ENCODE results near the gene PSIP1.
"Not testable (repeated sequence)": the region's sequence is repeated elsewhere in the genome, so short reads cannot be mapped to it uniquely, and the experiment has no call there.

Gene PSIP1

GRCh38 chr9:15501803-15502202 is 9.0 kb downstream of the PSIP1 start:
- DNase-seq (ENCODE audit: low read depth) = no peak

- DNase-seq (ENCODE audit: low read depth) = no peak
These were observed 9.6 kb downstream of the PSIP1 start for GRCh38 chr9:15501179-15501578.

- DNase-seq (ENCODE audit: low read depth) = no peak
These were observed 11.6 kb downstream of the PSIP1 start for GRCh38 chr9:15499139-15499538.

- DNase-seq (ENCODE audit: low read depth) = no peak
These were observed 12.3 kb downstream of the PSIP1 start for GRCh38 chr9:15498246-15498995.

- no peak for DNase-seq (ENCODE audit: low read depth)
These were observed 18.2 kb downstream of the PSIP1 start for GRCh38 chr9:15492485-15493150.

- DNase-seq (ENCODE audit: low read depth) = no peak
These were observed 18.8 kb downstream of the PSIP1 start for GRCh38 chr9:15491950-15492349.

GRCh38 chr9:15485836-15486666 is 24.7 kb downstream of the PSIP1 start:
- DNase-seq (ENCODE audit: low read depth) = no peak

- no peak for DNase-seq (ENCODE audit: low read depth)
These were observed 26.0 kb downstream of the PSIP1 start for GRCh38 chr9:15484802-15485201.

- DNase-seq (ENCODE audit: low read depth) = no peak
These were observed 28.6 kb downstream of the PSIP1 start for GRCh38 chr9:15482146-15482545.

GRCh38 chr9:15480028-15480427 is 30.7 kb downstream of the PSIP1 start:
- no peak for DNase-seq (ENCODE audit: low read depth)

- no peak for DNase-seq (ENCODE audit: low read depth)
These were observed 34.7 kb downstream of the PSIP1 start for GRCh38 chr9:15475923-15476536.

- DNase-seq (ENCODE audit: low read depth) = no peak
These were observed 40.9 kb downstream of the PSIP1 start for GRCh38 chr9:15469862-15470261.

GRCh38 chr9:15469406-15469805 is 41.4 kb downstream of the PSIP1 start:
- no peak for DNase-seq (ENCODE audit: low read depth)

- DNase-seq (ENCODE audit: low read depth) = no peak
These were observed 42.6 kb downstream of the PSIP1 start for GRCh38 chr9:15468145-15468544.

- no peak for DNase-seq (ENCODE audit: low read depth)
These were observed 49.2 kb downstream of the PSIP1 start for GRCh38 chr9:15461601-15462000.

GRCh38 chr9:15461056-15461455 is 49.7 kb downstream of the PSIP1 start:
- no peak for DNase-seq (ENCODE audit: low read depth)

GRCh38 chr9:15453956-15454355 is 56.8 kb downstream of the PSIP1 start:
- DNase-seq (ENCODE audit: low read depth) = no peak

- DNase-seq (ENCODE audit: low read depth) = no peak
These were observed 66.6 kb downstream of the PSIP1 start for GRCh38 chr9:15444141-15444540.

GRCh38 chr9:15442264-15442663 is 68.5 kb downstream of the PSIP1 start:
- DNase-seq (ENCODE audit: low read depth) = not testable (repeated sequence)

- not testable (repeated sequence) for DNase-seq (ENCODE audit: low read depth)
These were observed 68.9 kb downstream of the PSIP1 start for GRCh38 chr9:15441841-15442240.

GRCh38 chr9:15438891-15439290 is 71.9 kb downstream of the PSIP1 start:
- DNase-seq (ENCODE audit: low read depth) = no peak

- no peak for DNase-seq (ENCODE audit: low read depth)
These were observed 77.1 kb downstream of the PSIP1 start for GRCh38 chr9:15433661-15434060.

All from CMK (cell line).